H9 (cell line): Measurements from ENCODE around the gene LRP1-AS. TPM values are rescaled to one million over a fixed set of nuclear protein-coding genes. Genes with fewer than 3 reads are reported as not detected.

Source experiments
- DNase-seq: peaks from one replicate; pipeline ENCODE4 v3.0.0-alpha.2; 2017
- H2AFZ ChIP-seq: one replicate; pipeline ENCODE4 v1.6.1; 2013; ENCODE audit warnings: mild to moderate bottlenecking, low read length, control low read depth, moderate library complexity
- H2AK5ac ChIP-seq: 2 replicates; pipeline ENCODE4 v1.6.1; 2013; ENCODE audit warnings: low read length, control low read depth, mixed read lengths; ENCODE audit not compliant: insufficient read length
- H2BK120ac ChIP-seq: one replicate; pipeline ENCODE4 v1.6.1; 2013; ENCODE audit warnings: low read depth, mild to moderate bottlenecking, low read length, control low read depth, inconsistent platforms; ENCODE audit not compliant: poor library complexity, severe bottlenecking
- H2BK12ac ChIP-seq: 2 replicates; pipeline ENCODE4 v1.6.1; 2013; ENCODE audit warnings: low read length, control low read depth, mixed read lengths, low read depth; ENCODE audit not compliant: insufficient read length
- H2BK15ac ChIP-seq: 2 replicates; pipeline ENCODE4 v1.6.1; 2013; ENCODE audit warnings: low read depth, low read length, control low read depth
- H2BK20ac ChIP-seq: one replicate; pipeline ENCODE4 v1.6.1; 2013; ENCODE audit warnings: low read depth, mild to moderate bottlenecking, low read length, control low read depth, inconsistent platforms; ENCODE audit not compliant: poor library complexity, severe bottlenecking
- H2BK5ac ChIP-seq: 2 replicates; pipeline ENCODE4 v1.6.1; 2013; ENCODE audit warnings: low read length, control low read depth, mixed read lengths; ENCODE audit not compliant: insufficient read length
- H3K14ac ChIP-seq: 2 replicates; pipeline ENCODE4 v1.6.1; 2013; ENCODE audit warnings: low read length, control low read depth; ENCODE audit not compliant: insufficient read depth
- H3K18ac ChIP-seq: 2 replicates; pipeline ENCODE4 v1.6.1; 2013; ENCODE audit warnings: low read depth, mild to moderate bottlenecking, mixed read lengths, low read length, control low read depth; ENCODE audit not compliant: insufficient read length
- H3K23ac ChIP-seq: 2 replicates; pipeline ENCODE4 v1.6.1; 2013; ENCODE audit warnings: low read length, control low read depth, mixed read lengths, low read depth; ENCODE audit not compliant: insufficient read length
- H3K23me2 ChIP-seq: 2 replicates; pipeline ENCODE4 v1.6.1; 2013; ENCODE audit warnings: low read depth, mild to moderate bottlenecking, mixed read lengths, low read length, control low read depth; ENCODE audit not compliant: insufficient read length, poor library complexity, severe bottlenecking
- H3K27ac ChIP-seq: 2 replicates; pipeline ENCODE4 v1.5.1; 2013; ENCODE audit warnings: low read length, control low read depth, mixed read lengths, low read depth; ENCODE audit not compliant: insufficient read length
- H3K27me3 ChIP-seq: 2 replicates; pipeline ENCODE4 v1.6.1; 2013; ENCODE audit warnings: low read length, control low read depth, inconsistent platforms; ENCODE audit not compliant: insufficient read depth
- H3K4ac ChIP-seq: 2 replicates; pipeline ENCODE4 v1.6.1; 2013; ENCODE audit warnings: low read depth, mild to moderate bottlenecking, control low read depth, inconsistent platforms, low read length, moderate library complexity
- H3K4me1 ChIP-seq: 2 replicates; pipeline ENCODE4 v1.6.1; 2013; ENCODE audit warnings: low read length, control low read depth, inconsistent platforms; ENCODE audit not compliant: insufficient read depth
- H3K4me2 ChIP-seq: 2 replicates; pipeline ENCODE4 v1.6.1; 2013; ENCODE audit warnings: low read length, control low read depth, mixed read lengths; ENCODE audit not compliant: insufficient read length, insufficient read depth
- H3K56ac ChIP-seq: 2 replicates; pipeline ENCODE4 v1.6.1; 2013; ENCODE audit warnings: low read depth, mild to moderate bottlenecking, mixed read lengths, low read length, control low read depth; ENCODE audit not compliant: insufficient read length
- H3K79me1 ChIP-seq: 2 replicates; pipeline ENCODE4 v1.6.1; 2013; ENCODE audit warnings: low read depth, mild to moderate bottlenecking, moderate library complexity, low read length, control low read depth, inconsistent platforms; ENCODE audit not compliant: insufficient read depth, poor library complexity, severe bottlenecking
- H3K79me2 ChIP-seq: 2 replicates; pipeline ENCODE4 v1.6.1; 2013; ENCODE audit warnings: low read length, control low read depth, inconsistent platforms; ENCODE audit not compliant: insufficient read depth
- H3K9ac ChIP-seq: 2 replicates; pipeline ENCODE4 v1.6.1; 2013; ENCODE audit warnings: low read length, control low read depth, mixed read lengths; ENCODE audit not compliant: insufficient read length; ENCODE audit errors: extremely low read depth
- H3K9me3 ChIP-seq: one replicate; pipeline ENCODE4 v1.6.1; 2013; ENCODE audit warnings: low read depth, low read length, inconsistent platforms; ENCODE audit not compliant: control insufficient read depth
- H3T11ph ChIP-seq: one replicate; pipeline ENCODE4 v1.6.1; 2013; ENCODE audit warnings: mild to moderate bottlenecking, low read length, control low read depth, inconsistent platforms
- H4K20me1 ChIP-seq: one replicate; pipeline ENCODE4 v1.6.1; 2013; ENCODE audit not compliant: control insufficient read depth, insufficient read length, insufficient read depth
- H4K5ac ChIP-seq: 2 replicates; pipeline ENCODE4 v1.6.1; 2013; ENCODE audit warnings: low read depth, mild to moderate bottlenecking, mixed read lengths, low read length, control low read depth; ENCODE audit not compliant: insufficient read length
- H4K8ac ChIP-seq: replicated peaks from 2 replicates; pipeline ENCODE4 v1.6.1; 2013; ENCODE audit warnings: low read length, control low read depth, mixed read lengths, low read depth; ENCODE audit not compliant: insufficient read length
- H4K91ac ChIP-seq: 2 replicates; pipeline ENCODE4 v1.6.1; 2013; ENCODE audit warnings: low read depth, mild to moderate bottlenecking, moderate library complexity, mixed read lengths, low read length, control low read depth; ENCODE audit not compliant: insufficient read length
- H3K27ac Mint-ChIP-seq, 3 experiments: 2 replicates in 2 of 3; 3 replicates in 1 of 3; pipeline ENCODE4 v1.8.0; 2020 to 2021; ENCODE audit warnings: mixed read lengths in 3 of 3, mild to moderate bottlenecking in 1 of 3, moderate library complexity in 1 of 3
- H3K27me3 Mint-ChIP-seq: 2 replicates; pipeline ENCODE4 v1.8.0; 2021; ENCODE audit warnings: low read depth, mild to moderate bottlenecking, moderate library complexity, mixed read lengths
- H3K36me3 Mint-ChIP-seq, 3 experiments: 2 replicates in 2 of 3; 3 replicates in 1 of 3; pipeline ENCODE4 v1.8.0; 2020 to 2021; ENCODE audit warnings: low read depth in 3 of 3, mixed read lengths in 3 of 3; ENCODE audit not compliant: insufficient read depth in 1 of 3
- H3K4me1 Mint-ChIP-seq, 2 experiments: 2 replicates each; pipeline ENCODE4 v1.8.0; 2020; ENCODE audit warnings: mixed read lengths in 2 of 2
- H3K4me3 Mint-ChIP-seq, 2 experiments: 2 replicates in 1 of 2; 3 replicates in 1 of 2; pipeline ENCODE4 v1.8.0; 2020 to 2021; ENCODE audit warnings: mild to moderate bottlenecking in 2 of 2, mixed read lengths in 2 of 2, moderate library complexity in 1 of 2
- H3K9me3 Mint-ChIP-seq, 2 experiments: 2 replicates in 1 of 2; 3 replicates in 1 of 2; pipeline ENCODE4 v1.8.0; 2020; ENCODE audit warnings: mild to moderate bottlenecking in 2 of 2, mixed read lengths in 2 of 2, moderate library complexity in 1 of 2
- CTCF ChIP-seq: fragments of 200-600 bp; sonication (generic); conservative IDR thresholded peaks from 3 replicates; pipeline ENCODE4 v1.8.0; 2021; ENCODE audit warnings: antibody characterized with exemption, mild to moderate bottlenecking
- WGBS: extraction: QIAGEN DNeasy Blood & Tissue Kit; methylation state at CpG from one replicate; pipeline ENCODE4 v1.1.7; 2013; ENCODE audit warnings: missing lambda C conversion rate, low lambda C conversion rate, mixed read lengths; ENCODE audit not compliant: insufficient read length; ENCODE audit errors: extremely low coverage; 5-methylcytosine and 5-hydroxymethylcytosine counted together
- total RNA-seq: library from RNA; stranded (reverse); gene quantifications from 2 replicates; pipeline ENCODE4 v1.2.1, GENCODE V29; 2021

Gene LRP1-AS
- total RNA-seq, 1 experiment from 2014 or later = not detected

- WGBS = no CpG with 5 or more reads among the region's 12 CpGs
- Histone ChIP-seq H3K9me3 (no peaks in the 10 kb centered on the region), H3K4me2 (peak overlapping the region; percentile 56), H4K20me1 (no peaks in the 10 kb centered on the region), H2BK120ac (no peak overlapping the region), H2BK5ac (no peak overlapping the region), H3K79me2 (peaks cover 23% of the 10 kb centered on the region; the same call in 1 of the 2 replicates), H3K14ac (no peak overlapping the region), H2BK20ac (no peak overlapping the region), H4K8ac (no peak overlapping the region), H3K27me3 (no peaks in the 10 kb centered on the region), H3K23ac (no peak overlapping the region), H2BK12ac (no peak overlapping the region), H3K18ac (no peak overlapping the region), H3K23me2 (peaks cover 7% of the 10 kb centered on the region), H4K5ac (no peak overlapping the region), H2BK15ac (no peak overlapping the region), H3K9ac (peak overlapping the region; percentile 35), H3K27ac (no peak overlapping the region), H3K4me1 (peaks cover 29% of the 10 kb centered on the region), H2AK5ac (no peak overlapping the region), H3K79me1 (peaks cover 11% of the 10 kb centered on the region), H3T11ph (no peak overlapping the region), H3K4ac (no peak overlapping the region), H4K91ac (no peak overlapping the region), H3K56ac (no peak overlapping the region), H2AFZ (no peak overlapping the region)
- Mint-ChIP-seq H3K4me1 (peaks cover 58 to 66% of the 10 kb centered on the region in 2 experiments), H3K27ac (peak overlapping the region; percentile 76 to 97 (median 77); a peak in 5 of 7 replicates), H3K9me3 (peaks cover 0 to under 1% of the 10 kb centered on the region in 2 experiments; a peak in 1 of 5 replicates), H3K36me3 (peaks cover 0 to 8% (median 3%) of the 10 kb centered on the region in 3 experiments; a peak in 4 of 7 replicates), H3K4me3 (peak overlapping the region; percentile 86 to 91), H3K27me3 (no peaks in the 10 kb centered on the region; the same call in 1 of the 2 replicates)
- peak; percentile 60 for DNase-seq
- no peak for TF ChIP-seq CTCF
These were observed 18.0 kb downstream of the LRP1-AS start for GRCh38 chr12:57129321-57129842.
